Breast epithelium (tissue), 3 donors: Measurements from ENCODE around the gene NES.

Source experiments
- POLR2A ChIP-seq: fragments of 450-650 bp; IDR thresholded peaks from one replicate; pipeline ENCODE4 v1.6.1; 2016; ENCODE audit warnings: antibody characterized with exemption, mild to moderate bottlenecking, moderate library complexity
- TF ChIP-seq, protein P1 (sequence below), 3 donors: fragments of 450-650 bp; IDR thresholded peaks; one replicate each; pipeline ENCODE4 v1.5.1; 2016 to 2017; ENCODE audit warnings: antibody characterized with exemption in 3 of 3, mild to moderate bottlenecking in 3 of 3, moderate library complexity in 3 of 3

DNA sequence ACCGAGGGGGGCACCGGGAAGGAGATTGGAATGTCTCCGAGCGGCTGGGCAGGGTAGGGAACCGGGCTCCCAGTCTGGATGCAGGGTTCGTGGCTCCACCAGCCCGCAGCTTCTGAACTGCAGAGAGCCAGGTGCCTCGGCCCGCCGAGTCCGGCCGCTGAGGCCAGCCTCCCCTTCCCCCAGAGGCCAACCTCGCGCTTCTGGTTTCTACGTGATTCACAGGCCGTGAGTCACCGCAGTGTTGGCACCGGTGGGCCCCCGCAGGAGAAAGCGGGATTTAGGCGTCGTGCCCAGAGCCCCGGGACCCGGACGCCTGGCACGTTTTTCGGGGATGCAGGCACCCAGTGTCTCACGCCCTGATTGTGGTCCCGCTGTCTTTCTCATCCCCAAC, 27.7 kb upstream of the NES start:
- no peak for TF ChIP-seq POLR2A
- TF ChIP-seq, protein P1, sequence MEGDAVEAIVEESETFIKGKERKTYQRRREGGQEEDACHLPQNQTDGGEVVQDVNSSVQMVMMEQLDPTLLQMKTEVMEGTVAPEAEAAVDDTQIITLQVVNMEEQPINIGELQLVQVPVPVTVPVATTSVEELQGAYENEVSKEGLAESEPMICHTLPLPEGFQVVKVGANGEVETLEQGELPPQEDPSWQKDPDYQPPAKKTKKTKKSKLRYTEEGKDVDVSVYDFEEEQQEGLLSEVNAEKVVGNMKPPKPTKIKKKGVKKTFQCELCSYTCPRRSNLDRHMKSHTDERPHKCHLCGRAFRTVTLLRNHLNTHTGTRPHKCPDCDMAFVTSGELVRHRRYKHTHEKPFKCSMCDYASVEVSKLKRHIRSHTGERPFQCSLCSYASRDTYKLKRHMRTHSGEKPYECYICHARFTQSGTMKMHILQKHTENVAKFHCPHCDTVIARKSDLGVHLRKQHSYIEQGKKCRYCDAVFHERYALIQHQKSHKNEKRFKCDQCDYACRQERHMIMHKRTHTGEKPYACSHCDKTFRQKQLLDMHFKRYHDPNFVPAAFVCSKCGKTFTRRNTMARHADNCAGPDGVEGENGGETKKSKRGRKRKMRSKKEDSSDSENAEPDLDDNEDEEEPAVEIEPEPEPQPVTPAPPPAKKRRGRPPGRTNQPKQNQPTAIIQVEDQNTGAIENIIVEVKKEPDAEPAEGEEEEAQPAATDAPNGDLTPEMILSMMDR (IDR thresholded peaks at IDR 0.05), result no peak
